Activated T-cell treated with anti-CD3 and anti-CD28 coated beads for 4 hours (primary cell): ENCODE results near the gene NUP62CL.

ENCODE experiments used
- DNase-seq: peaks from one replicate; pipeline ENCODE4 v3.0.0-alpha.2; 2020

The NUP62CL gene

GRCh38 chrX:107146670-107147069 lies 59.6 kb downstream of the NUP62CL start:
- no peak for DNase-seq

GRCh38 chrX:107135965-107136307 lies 70.3 kb downstream of the NUP62CL start:
- DNase-seq, result no peak

GRCh38 chrX:107135049-107135964 lies 70.9 kb downstream of the NUP62CL start:
- DNase-seq, result peak; percentile 2

GRCh38 chrX:107123750-107124149 lies 82.5 kb downstream of the NUP62CL start:
- no peak for DNase-seq

GRCh38 chrX:107119283-107119682 lies 87.0 kb downstream of the NUP62CL start:
- DNase-seq, result no peak

- DNase-seq, result peak; percentile 60
Measured at GRCh38 chrX:107118322-107119147, 87.7 kb downstream of the NUP62CL start, which contains the start of gene RBM41. Gene RBM41, minus strand, starts transcription at chrX:107118822. Its CDS starts 49 bp downstream, at chrX:107118773.

GRCh38 chrX:107117993-107118321 lies 88.3 kb downstream of the NUP62CL start:
- DNase-seq, result no peak

- DNase-seq, result no peak
Measured at GRCh38 chrX:107107459-107107858, 98.8 kb downstream of the NUP62CL start.

- no peak for DNase-seq
Measured at GRCh38 chrX:107102980-107103379, 103.3 kb downstream of the NUP62CL start.

GRCh38 chrX:107076158-107076557 lies 130.1 kb downstream of the NUP62CL start:
- no peak for DNase-seq
